Measurements from ENCODE around the gene CDRT4.

CDRT4 gene

GRCh38 chr17:15393414-15393813, 74.0 kb downstream of the CDRT4 start:
- H3K36me3 Mint-ChIP-seq (ENCODE audit: low read depth): no peaks in the 10 kb centered on the region
- H3K9me3 Mint-ChIP-seq: no peaks in the 10 kb centered on the region
- no peak overlapping the region for H3K27ac Mint-ChIP-seq
- peaks cover 9% of the 10 kb centered on the region for H3K4me1 Mint-ChIP-seq
- H3K4me3 Mint-ChIP-seq: no peak overlapping the region
- peaks cover 15% of the 10 kb centered on the region for H3K27me3 Mint-ChIP-seq (ENCODE audit: low read depth)
- TF ChIP-seq CTCF (IDR thresholded peaks at IDR 0.05; ENCODE audit: unreplicated experiment in 3 of 3): no peak

- Mint-ChIP-seq H3K27ac (no peak overlapping the region), H3K4me3 (no peak overlapping the region), H3K4me1 (no peaks in the 10 kb centered on the region), H3K9me3 (no peaks in the 10 kb centered on the region), H3K36me3 (ENCODE audit: low read depth) (no peaks in the 10 kb centered on the region), H3K27me3 (ENCODE audit: low read depth) (peaks cover 8% of the 10 kb centered on the region)
- TF ChIP-seq CTCF (IDR thresholded peaks at IDR 0.05; ENCODE audit: unreplicated experiment in 3 of 3): no peak
These were observed 75.1 kb downstream of the CDRT4 start for GRCh38 chr17:15392326-15392741.

- no peak for TF ChIP-seq CTCF (IDR thresholded peaks at IDR 0.05; ENCODE audit: unreplicated experiment in 3 of 3)
- no peak overlapping the region for H3K27ac Mint-ChIP-seq
- no peak overlapping the region for H3K4me3 Mint-ChIP-seq
- H3K9me3 Mint-ChIP-seq: no peaks in the 10 kb centered on the region
- peaks cover 10% of the 10 kb centered on the region for H3K4me1 Mint-ChIP-seq
- H3K27me3 Mint-ChIP-seq (ENCODE audit: low read depth): no peaks in the 10 kb centered on the region
- no peaks in the 10 kb centered on the region for H3K36me3 Mint-ChIP-seq (ENCODE audit: low read depth)
These were observed 78.9 kb downstream of the CDRT4 start for GRCh38 chr17:15388356-15389041.

- Mint-ChIP-seq H3K9me3 (no peaks in the 10 kb centered on the region), H3K4me1 (peaks cover 10% of the 10 kb centered on the region), H3K27me3 (ENCODE audit: low read depth) (no peaks in the 10 kb centered on the region), H3K27ac (no peak overlapping the region), H3K4me3 (no peak overlapping the region), H3K36me3 (ENCODE audit: low read depth) (no peaks in the 10 kb centered on the region)
- TF ChIP-seq CTCF (IDR thresholded peaks at IDR 0.05; ENCODE audit: unreplicated experiment in 3 of 3): no peak
These were observed 81.3 kb downstream of the CDRT4 start for GRCh38 chr17:15386083-15386482.
